Right lobe of liver (tissue), 6 donors: ENCODE data around the gene SLC2A1. TPM values are rescaled to one million over a fixed set of nuclear protein-coding genes. Genes with fewer than 3 reads are reported as not detected.

Experiments used
- ATAC-seq, 4 donors: fragments of 200-7000 bp; cut with Tn5 transposase; one replicate each; pipeline ENCODE4 v1.9.1; 2020; ENCODE audit warnings: mild to moderate bottlenecking in 4 of 4, moderate library complexity in 4 of 4
- DNase-seq, 3 donors: peaks; one replicate each; pipeline ENCODE4 v3.0.0-alpha.2; 2020
- H3K27ac ChIP-seq, 3 donors: fragments of 200-600 bp; one replicate each; pipeline ENCODE4 v1.8.0; 2022
- H3K27me3 ChIP-seq, 2 donors: fragments of 200-600 bp; one replicate each; pipeline ENCODE4 v1.8.0; 2022
- H3K36me3 ChIP-seq, 4 donors: fragments of 200-600 bp; sonication (generic) in 1 of 4; one replicate each; pipeline versions ENCODE4 v1.5.1 to v1.8.0; 2017 to 2022; ENCODE audit warnings: control low read depth in 1 of 4
- H3K4me1 ChIP-seq, 4 donors: fragments of 200-600 bp; sonication (generic) in 1 of 4; one replicate each; pipeline versions ENCODE4 v1.5.1 to v1.8.0; 2017 to 2022; ENCODE audit warnings: control low read depth in 1 of 4
- H3K4me3 ChIP-seq, 3 donors: fragments of 200-600 bp; one replicate each; pipeline ENCODE4 v1.8.0; 2022
- H3K9me3 ChIP-seq, 4 donors: fragments of 200-600 bp; sonication (generic) in 1 of 4; one replicate each; pipeline versions ENCODE4 v1.5.1 to v1.8.0; 2017 to 2022; ENCODE audit warnings: control low read depth in 1 of 4
- POLR2A ChIP-seq: fragments of 450-650 bp; IDR thresholded peaks from one replicate; pipeline ENCODE4 v1.6.1; 2017; ENCODE audit warnings: antibody characterized with exemption, mild to moderate bottlenecking
- intact Hi-C, 2 donors: fragments of 100-400 bp; cut with DNase I; formaldehyde crosslinking; loops; one replicate each; pipeline versions ENCODE4 v1.11.2 to v1.14.1; 2022
- small RNA-seq, 2 experiments: library from RNA; depleted of rRNA; stranded (forward); fragments of <200 nt; gene quantifications; one replicate each; pipeline ENCODE3, GENCODE V24; 2016
- total RNA-seq, 6 experiments: library from RNA; depleted of rRNA in 2 of 6; stranded (reverse); fragments of >200 nt in 2 of 6; fragmentation: NEBNext Ultra II Directional in 3 of 6; extraction: Animal tissue kit (Norgen Biotek cat#: 25700) in 3 of 6; gene quantifications; one replicate each; pipeline versions ENCODE4 v1.1.0 to v1.2.4, GENCODE V29; 2016 to 2023
- TF ChIP-seq, protein P1 (sequence below), 4 donors: fragments of 200-600 bp in 3 of 4; fragments of 450-650 bp in 1 of 4; IDR thresholded peaks; one replicate each; pipeline versions ENCODE4 v1.5.1 to v1.8.0; 2016 to 2022; ENCODE audit warnings: antibody characterized with exemption in 4 of 4, mild to moderate bottlenecking in 2 of 4
- donor health status: DM: no; HTN: yes; CAD: no.
- donor health status: DM: no; HTN: no; CAD: no.
- donor health status: DM: no; HTN: no; CAD: no.
- donor health status: DM: no; HTN: yes; CAD: no.
- donor health status: DM: no; HTN: yes; CAD: no.

SLC2A1 gene
- total RNA-seq, 6 experiments from 2014 or later, result 0.74 to 34.3 (median 5.8) TPM

DNA sequence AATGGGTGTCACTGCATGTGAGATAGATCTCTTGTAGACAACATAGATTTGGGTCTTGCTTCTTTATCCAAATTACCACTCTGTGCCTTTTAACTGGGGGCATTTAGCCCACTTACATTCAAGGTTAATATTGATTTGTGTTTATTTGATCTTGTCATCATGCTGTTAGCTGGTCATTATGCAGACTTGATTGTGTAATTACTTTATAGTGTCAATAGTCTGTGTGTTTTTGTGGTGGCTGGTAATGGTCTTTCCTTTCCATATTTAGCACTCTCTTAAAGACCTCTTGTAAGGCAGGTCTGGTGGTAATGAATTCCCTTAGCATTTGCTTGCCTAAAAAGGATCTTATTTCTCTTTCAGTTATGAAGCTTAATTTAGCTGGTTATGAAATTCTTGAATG is 82.7 kb downstream of the SLC2A1 start:
- ATAC-seq (peak in 3 of 4 donors; percentile 49 to 67 (median 60)), DNase-seq (no peak)
- H3K27ac ChIP-seq, result no peak overlapping the region
- TF ChIP-seq, protein P1, sequence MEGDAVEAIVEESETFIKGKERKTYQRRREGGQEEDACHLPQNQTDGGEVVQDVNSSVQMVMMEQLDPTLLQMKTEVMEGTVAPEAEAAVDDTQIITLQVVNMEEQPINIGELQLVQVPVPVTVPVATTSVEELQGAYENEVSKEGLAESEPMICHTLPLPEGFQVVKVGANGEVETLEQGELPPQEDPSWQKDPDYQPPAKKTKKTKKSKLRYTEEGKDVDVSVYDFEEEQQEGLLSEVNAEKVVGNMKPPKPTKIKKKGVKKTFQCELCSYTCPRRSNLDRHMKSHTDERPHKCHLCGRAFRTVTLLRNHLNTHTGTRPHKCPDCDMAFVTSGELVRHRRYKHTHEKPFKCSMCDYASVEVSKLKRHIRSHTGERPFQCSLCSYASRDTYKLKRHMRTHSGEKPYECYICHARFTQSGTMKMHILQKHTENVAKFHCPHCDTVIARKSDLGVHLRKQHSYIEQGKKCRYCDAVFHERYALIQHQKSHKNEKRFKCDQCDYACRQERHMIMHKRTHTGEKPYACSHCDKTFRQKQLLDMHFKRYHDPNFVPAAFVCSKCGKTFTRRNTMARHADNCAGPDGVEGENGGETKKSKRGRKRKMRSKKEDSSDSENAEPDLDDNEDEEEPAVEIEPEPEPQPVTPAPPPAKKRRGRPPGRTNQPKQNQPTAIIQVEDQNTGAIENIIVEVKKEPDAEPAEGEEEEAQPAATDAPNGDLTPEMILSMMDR (IDR thresholded peaks at IDR 0.05), result no peak
- no peak for TF ChIP-seq POLR2A
- intact Hi-C loops, result no loop called here
- H3K36me3 ChIP-seq, result no peaks in the 10 kb centered on the region
- H3K4me1 ChIP-seq, result peaks cover 0 to 13% (median 0%) of the 10 kb centered on the region in 4 donors
- H3K4me3 ChIP-seq, result no peak overlapping the region
- H3K27me3 ChIP-seq, result no peaks in the 10 kb centered on the region
- no peaks in the 10 kb centered on the region for H3K9me3 ChIP-seq

Small RNA genes within 50 kb of the gene (small RNA-seq; reads per million reads assigned to genes)
- 0 reads per million in 2 experiments for gene RNU6-880P

Other genes starting within 250 kb of the SLC2A1 start
- gene CLDN19, start 218.6 kb downstream of the SLC2A1 start, total RNA-seq, result 1 to 10 TPM in 1 of 6 experiments, not detected in 5; 1.0 TPM
- 10 to 100 TPM; 19.7 to 25.3 (median 21.6) TPM for gene P3H1, start 191.8 kb downstream of the SLC2A1 start, total RNA-seq
- gene C1orf50, start 191.6 kb downstream of the SLC2A1 start, total RNA-seq, result 1 to 10 TPM; 4.7 to 6.4 (median 5.3) TPM
- gene TMEM269, start 173.9 kb downstream of the SLC2A1 start, total RNA-seq, result under 1 TPM in 1 of 6 experiments, not detected in 5; 0.07 TPM
- gene ERMAP, start 141.7 kb downstream of the SLC2A1 start, total RNA-seq, result 10 to 100 TPM in 4 of 6 experiments, 1 to 10 TPM in 2; 6.6 to 16.2 (median 13.9) TPM
- gene SVBP, start 141.5 kb downstream of the SLC2A1 start, total RNA-seq, result 10 to 100 TPM in 3 of 6 experiments, 1 to 10 TPM in 3; 6.0 to 12.8 (median 10.6) TPM
- gene ZNF691, start 112.3 kb downstream of the SLC2A1 start, total RNA-seq, result 1 to 10 TPM; 5.0 to 9.5 (median 7.2) TPM
- 100 to 1,000 TPM in 1 of 6 experiments, 10 to 100 TPM in 5; 45.7 to 108 (median 61.4) TPM for gene EBNA1BP2, start 213.4 kb upstream of the SLC2A1 start, total RNA-seq
- not detected for gene CFAP57, start 213.5 kb upstream of the SLC2A1 start, total RNA-seq